ENCODE results near the gene C2orf68.

The C2orf68 gene

GRCh38 chr2:85584857-85585780 lies 26.7 kb downstream of the C2orf68 start:
- peak overlapping the region; percentile 28 to 80; a peak in 3 of 4 replicates for H3K4me3 ChIP-seq (ENCODE audit: low read depth in 1 of 2, low read length in 2 of 2)
- H2AFZ ChIP-seq (ENCODE audit: low read depth, low read length), result peak overlapping the region; percentile 65
- H4K20me1 ChIP-seq (ENCODE audit: insufficient read depth, low read length), result 0 out of 2 replicates have a peak, but pooled peaks cover 3% of the 10 kb centered on the region
- DNase-seq (peak; percentile 58), ATAC-seq (ENCODE audit: insufficient read depth, low read depth) (peak; percentile 70)
- peaks cover 3% of the 10 kb centered on the region for H3K27me3 ChIP-seq (ENCODE audit: insufficient read depth, low read length, poor library complexity)
- peaks cover 29% of the 10 kb centered on the region for H3K4me1 ChIP-seq (ENCODE audit: insufficient read depth, low read length)
- H3K4me2 ChIP-seq (ENCODE audit: insufficient read depth, low read length), result peak overlapping the region; percentile 86
- H3K36me3 ChIP-seq (ENCODE audit: insufficient read depth, low read length), result no peaks in the 10 kb centered on the region
- H3K79me2 ChIP-seq (ENCODE audit: insufficient read depth, low read length), result peaks cover 10% of the 10 kb centered on the region; the same call in 1 of the 2 replicates
- H3K9me3 ChIP-seq (ENCODE audit: insufficient read depth, low read length, severe bottlenecking), result no peaks in the 10 kb centered on the region
- H3K27ac ChIP-seq (ENCODE audit: low read length), result peak overlapping the region; percentile 70
- peak overlapping the region; percentile 75 for H3K9ac ChIP-seq (ENCODE audit: low read depth, low read length)
- TF ChIP-seq, protein P1, sequence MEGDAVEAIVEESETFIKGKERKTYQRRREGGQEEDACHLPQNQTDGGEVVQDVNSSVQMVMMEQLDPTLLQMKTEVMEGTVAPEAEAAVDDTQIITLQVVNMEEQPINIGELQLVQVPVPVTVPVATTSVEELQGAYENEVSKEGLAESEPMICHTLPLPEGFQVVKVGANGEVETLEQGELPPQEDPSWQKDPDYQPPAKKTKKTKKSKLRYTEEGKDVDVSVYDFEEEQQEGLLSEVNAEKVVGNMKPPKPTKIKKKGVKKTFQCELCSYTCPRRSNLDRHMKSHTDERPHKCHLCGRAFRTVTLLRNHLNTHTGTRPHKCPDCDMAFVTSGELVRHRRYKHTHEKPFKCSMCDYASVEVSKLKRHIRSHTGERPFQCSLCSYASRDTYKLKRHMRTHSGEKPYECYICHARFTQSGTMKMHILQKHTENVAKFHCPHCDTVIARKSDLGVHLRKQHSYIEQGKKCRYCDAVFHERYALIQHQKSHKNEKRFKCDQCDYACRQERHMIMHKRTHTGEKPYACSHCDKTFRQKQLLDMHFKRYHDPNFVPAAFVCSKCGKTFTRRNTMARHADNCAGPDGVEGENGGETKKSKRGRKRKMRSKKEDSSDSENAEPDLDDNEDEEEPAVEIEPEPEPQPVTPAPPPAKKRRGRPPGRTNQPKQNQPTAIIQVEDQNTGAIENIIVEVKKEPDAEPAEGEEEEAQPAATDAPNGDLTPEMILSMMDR (IDR thresholded peaks at IDR 0.05; ENCODE audit: borderline replicate concordance, extremely low read depth, low read length, poor library complexity, severe bottlenecking), result no peak
- TF ChIP-seq EZH2 (IDR thresholded peaks at IDR 0.05; ENCODE audit: borderline replicate concordance, low read depth, low read length, severe bottlenecking), result no peak

DNA sequence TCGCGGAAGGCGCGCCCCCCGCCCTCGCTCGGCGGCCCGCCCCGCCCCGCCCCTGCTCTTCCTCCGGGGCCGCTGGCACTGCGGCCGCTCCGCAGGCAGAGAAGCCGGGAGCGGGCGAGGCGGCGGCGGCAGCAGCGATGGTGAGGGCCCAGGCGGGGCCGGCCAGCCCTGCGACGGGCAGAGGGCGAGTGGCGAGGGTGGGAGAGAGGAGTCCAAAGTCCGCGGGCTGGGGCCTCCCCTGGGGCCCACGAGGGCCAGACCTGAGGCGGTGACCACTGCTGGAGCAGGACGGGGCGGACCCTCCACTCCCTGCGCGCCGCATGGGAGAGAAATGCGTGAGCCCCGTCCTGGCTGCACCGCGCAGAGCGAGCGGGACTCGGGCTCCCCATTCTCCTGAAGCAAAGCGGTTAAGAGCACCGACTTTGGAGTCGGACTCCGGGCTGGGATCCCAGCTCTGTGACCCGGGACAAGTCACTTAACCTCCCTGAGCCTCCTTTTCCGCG lies 27.5 kb downstream of the C2orf68 start, which contains the start of gene VAMP5:
VAMP5 (plus strand) TSS at position 78 of the 503 bp plus-strand sequence; CDS start at position 138, 60 bp downstream.
- ATAC-seq (ENCODE audit: insufficient read depth, low read depth) (peak; percentile 74), DNase-seq (peak; percentile 71)
- Histone ChIP-seq H4K20me1 (ENCODE audit: insufficient read depth, low read length) (no peaks in the 10 kb centered on the region), H3K27ac (ENCODE audit: low read length) (peak within 1 kb of the TSS; percentile 70), H3K4me3 (ENCODE audit: low read depth in 1 of 2, low read length in 2 of 2) (peak within 1 kb of the TSS; percentile 28 to 80; a peak in 3 of 4 replicates), H2AFZ (ENCODE audit: low read depth, low read length) (peak within 1 kb of the TSS; percentile 89), H3K9me3 (ENCODE audit: insufficient read depth, low read length, severe bottlenecking) (no peaks in the 10 kb centered on the region), H3K4me1 (ENCODE audit: insufficient read depth, low read length) (peaks cover 29% of the 10 kb centered on the region), H3K27me3 (ENCODE audit: insufficient read depth, low read length, poor library complexity) (peaks cover 6% of the 10 kb centered on the region), H3K79me2 (ENCODE audit: insufficient read depth, low read length) (peaks cover 10% of the 10 kb centered on the region; the same call in 1 of the 2 replicates), H3K4me2 (ENCODE audit: insufficient read depth, low read length) (peak within 1 kb of the TSS; percentile 86), H3K9ac (ENCODE audit: low read depth, low read length) (peak within 1 kb of the TSS; percentile 75), H3K36me3 (ENCODE audit: insufficient read depth, low read length) (no peaks in the 10 kb centered on the region)
- no peak for TF ChIP-seq EZH2 (IDR thresholded peaks at IDR 0.05; ENCODE audit: borderline replicate concordance, low read depth, low read length, severe bottlenecking)
- TF ChIP-seq, protein P1 (IDR thresholded peaks at IDR 0.05; ENCODE audit: borderline replicate concordance, extremely low read depth, low read length, poor library complexity, severe bottlenecking), result no peak

- TF ChIP-seq, protein P1 (IDR thresholded peaks at IDR 0.05; ENCODE audit: borderline replicate concordance, extremely low read depth, low read length, poor library complexity, severe bottlenecking), result no peak
- no peak for TF ChIP-seq EZH2 (IDR thresholded peaks at IDR 0.05; ENCODE audit: borderline replicate concordance, low read depth, low read length, severe bottlenecking)
- Histone ChIP-seq H4K20me1 (ENCODE audit: insufficient read depth, low read length) (no peaks in the 10 kb centered on the region), H3K4me1 (ENCODE audit: insufficient read depth, low read length) (peaks cover 29% of the 10 kb centered on the region), H2AFZ (ENCODE audit: low read depth, low read length) (peak overlapping the region; percentile 89), H3K36me3 (ENCODE audit: insufficient read depth, low read length) (no peaks in the 10 kb centered on the region), H3K9ac (ENCODE audit: low read depth, low read length) (peak overlapping the region; percentile 75), H3K4me2 (ENCODE audit: insufficient read depth, low read length) (peak overlapping the region; percentile 86), H3K27ac (ENCODE audit: low read length) (peak overlapping the region; percentile 62), H3K79me2 (ENCODE audit: insufficient read depth, low read length) (peaks cover 10% of the 10 kb centered on the region; the same call in 1 of the 2 replicates), H3K4me3 (ENCODE audit: low read depth in 1 of 2, low read length in 2 of 2) (peak overlapping the region; percentile 28 to 80; a peak in 3 of 4 replicates), H3K9me3 (ENCODE audit: insufficient read depth, low read length, severe bottlenecking) (no peaks in the 10 kb centered on the region), H3K27me3 (ENCODE audit: insufficient read depth, low read length, poor library complexity) (peaks cover 11% of the 10 kb centered on the region)
- peak; percentile 15; the same call in 2 of the 3 replicates for ATAC-seq (ENCODE audit: insufficient read depth, low read depth)
- no peak for DNase-seq
Observed at GRCh38 chr2:85583667-85584353, 28.1 kb downstream of the C2orf68 start.

Data from DND-41 (cell line).